NCI-H1694 treated with DMSO at 0.1 percent for 48 hours (cell line): Measurements from ENCODE around the gene BROX.
"Not testable (repeated sequence)": the region's sequence is repeated elsewhere in the genome, so short reads cannot be mapped to it uniquely, and the experiment has no call there.

ENCODE experiments used
- DNase-seq: peaks from one replicate; lab custom pipeline; 2025; lab: John Stamatoyannopoulos, UW

BROX gene

GRCh38 chr1:222712253-222713090 lies at the start of gene BROX, which contains the start of gene AIDA:
TSS of gene BROX (plus strand) at chr1:222712564. CDS start at chr1:222715700, 3,136 bp downstream.
TSS of gene AIDA (minus strand) at chr1:222712491. CDS start at chr1:222712317, 174 bp downstream.
- peak; percentile 87 for DNase-seq

GRCh38 chr1:222663431-222663934 lies 48.9 kb upstream of the BROX start:
- DNase-seq: no peak

- no peak for DNase-seq
These were observed 46.4 kb upstream of the BROX start for GRCh38 chr1:222665964-222666363.

- not testable (repeated sequence) for DNase-seq
These were observed 44.2 kb upstream of the BROX start for GRCh38 chr1:222668184-222668583.

- DNase-seq: not testable (repeated sequence)
These were observed 43.3 kb upstream of the BROX start for GRCh38 chr1:222669107-222669506.

GRCh38 chr1:222670110-222670509 lies 42.3 kb upstream of the BROX start:
- no peak for DNase-seq

GRCh38 chr1:222680080-222680479 lies 32.3 kb upstream of the BROX start:
- no peak for DNase-seq

GRCh38 chr1:222691016-222691415 lies 21.3 kb upstream of the BROX start:
- no peak for DNase-seq

GRCh38 chr1:222694927-222695326 lies 17.4 kb upstream of the BROX start:
- no peak for DNase-seq

- no peak for DNase-seq
These were observed 15.6 kb upstream of the BROX start for GRCh38 chr1:222696741-222697140.

GRCh38 chr1:222697203-222697602 lies 15.2 kb upstream of the BROX start:
- DNase-seq: no peak

- DNase-seq: no peak
These were observed 14.5 kb upstream of the BROX start for GRCh38 chr1:222697826-222698225.

- no peak for DNase-seq
These were observed 10.2 kb upstream of the BROX start for GRCh38 chr1:222702210-222702609.

- no peak for DNase-seq
These were observed 8.1 kb upstream of the BROX start for GRCh38 chr1:222704260-222704659.

GRCh38 chr1:222706815-222707214 lies 5.5 kb upstream of the BROX start:
- no peak for DNase-seq

- no peak for DNase-seq
These were observed 2.6 kb upstream of the BROX start for GRCh38 chr1:222709700-222710153.

GRCh38 chr1:222711319-222712252 lies 778 bp upstream of the BROX start:
- DNase-seq: peak; percentile 45

- DNase-seq: peak; percentile 92
These were observed 962 bp downstream of the BROX start for GRCh38 chr1:222713091-222713961.

GRCh38 chr1:222716393-222716792 lies 4.0 kb downstream of the BROX start:
- no peak for DNase-seq

GRCh38 chr1:222728746-222729145 lies 16.4 kb downstream of the BROX start:
- DNase-seq: no peak

- no peak for DNase-seq
These were observed 18.5 kb downstream of the BROX start for GRCh38 chr1:222730866-222731265.
